BE2C (cell line): ENCODE results near the gene IGFBP2.
"Not testable (repeated sequence)": the region's sequence is repeated elsewhere in the genome, so short reads cannot be mapped to it uniquely, and the experiment has no call there.

Source experiments
- DNase-seq: peaks from one replicate; pipeline ENCODE4 v3.0.0-alpha.2; 2020
- H3K27me3 ChIP-seq: fragments of 250-450 bp; sonication (Bioruptor Pico); 2 replicates; pipeline ENCODE4 v1.5.1; 2020; ENCODE audit warnings: mild to moderate bottlenecking
- H3K36me3 ChIP-seq: fragments of 250-450 bp; sonication (Bioruptor Pico); 2 replicates; pipeline ENCODE4 v1.5.1; 2020; ENCODE audit warnings: mild to moderate bottlenecking
- H3K4me1 ChIP-seq: fragments of 250-450 bp; sonication (Bioruptor Pico); 2 replicates; pipeline ENCODE4 v1.5.1; 2020
- H3K4me3 ChIP-seq: 2 replicates; pipeline ENCODE4 v1.5.1; 2011; ENCODE audit warnings: low read depth, low read length
- H3K9me3 ChIP-seq: fragments of 250-450 bp; sonication (Bioruptor Pico); 2 replicates; pipeline ENCODE4 v1.5.1; 2020
- CTCF ChIP-seq: IDR thresholded peaks from 2 replicates; pipeline ENCODE4 v1.5.1; 2012; ENCODE audit warnings: mild to moderate bottlenecking, low read depth, low read length

Gene IGFBP2

GRCh38 chr2:216589791-216590190 is 43.4 kb upstream of the IGFBP2 start:
- Histone ChIP-seq H3K9me3 (peaks cover 2% of the 10 kb centered on the region; the same call in 1 of the 2 replicates), H3K4me1 (no peaks in the 10 kb centered on the region), H3K4me3 (no peak overlapping the region), H3K36me3 (no peaks in the 10 kb centered on the region), H3K27me3 (no peaks in the 10 kb centered on the region)
- TF ChIP-seq CTCF, result no peak
- no peak for DNase-seq

- Histone ChIP-seq H3K4me1 (no peaks in the 10 kb centered on the region; the same call in 1 of the 2 replicates), H3K36me3 (no peaks in the 10 kb centered on the region), H3K9me3 (no peaks in the 10 kb centered on the region), H3K27me3 (no peaks in the 10 kb centered on the region), H3K4me3 (no peak overlapping the region)
- peak; percentile 22; the same call in 1 of the 2 replicates for TF ChIP-seq CTCF
- DNase-seq, result peak; percentile 20
Observed at GRCh38 chr2:216590780-216591179, 42.4 kb upstream of the IGFBP2 start.

DNA sequence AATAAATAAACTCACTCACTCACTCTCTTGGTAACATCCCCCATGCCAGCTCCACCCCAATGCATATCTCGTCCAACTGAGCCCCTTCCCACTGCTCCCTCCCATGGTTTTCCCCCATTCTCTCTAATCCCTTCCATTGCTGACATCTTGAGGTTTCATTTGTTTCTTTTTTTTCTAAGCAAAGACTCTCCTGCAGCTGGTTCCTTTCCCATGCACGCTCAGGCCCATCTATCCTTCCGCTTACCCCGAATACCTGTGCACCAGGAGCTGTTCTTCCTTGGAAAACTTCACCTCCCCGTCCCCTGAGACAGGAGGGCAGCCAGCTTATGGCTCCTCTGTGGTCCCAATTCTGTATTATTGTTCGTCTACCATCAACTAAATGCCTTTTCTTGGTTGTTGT is 41.7 kb upstream of the IGFBP2 start:
- no peak for TF ChIP-seq CTCF
- Histone ChIP-seq H3K4me1 (no peaks in the 10 kb centered on the region; the same call in 1 of the 2 replicates), H3K27me3 (no peaks in the 10 kb centered on the region), H3K36me3 (no peaks in the 10 kb centered on the region), H3K4me3 (no peak overlapping the region), H3K9me3 (no peaks in the 10 kb centered on the region)
- DNase-seq, result no peak

DNA sequence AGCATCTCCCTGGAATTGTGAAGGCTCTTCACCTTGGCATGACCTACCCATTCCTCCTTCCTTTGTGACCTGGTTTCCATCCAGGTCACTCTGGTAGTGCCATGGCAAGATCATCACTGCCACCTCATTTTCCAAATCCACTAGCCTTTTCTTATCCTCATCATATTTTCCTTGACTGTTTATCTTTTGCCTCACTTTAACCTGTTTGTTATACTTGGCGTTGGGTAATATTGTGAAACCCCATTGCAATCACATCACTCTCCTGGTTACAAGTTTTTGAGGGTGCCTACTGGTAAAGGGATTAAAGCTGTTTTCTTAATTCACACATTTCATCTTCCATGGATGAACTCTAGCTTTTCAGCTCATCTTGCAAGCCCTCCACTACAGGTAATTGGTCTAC is 39.1 kb upstream of the IGFBP2 start:
- Histone ChIP-seq H3K36me3 (no peaks in the 10 kb centered on the region), H3K4me1 (no peaks in the 10 kb centered on the region; the same call in 1 of the 2 replicates), H3K27me3 (no peaks in the 10 kb centered on the region), H3K9me3 (no peaks in the 10 kb centered on the region), H3K4me3 (no peak overlapping the region)
- TF ChIP-seq CTCF, result no peak
- DNase-seq, result no peak

DNA sequence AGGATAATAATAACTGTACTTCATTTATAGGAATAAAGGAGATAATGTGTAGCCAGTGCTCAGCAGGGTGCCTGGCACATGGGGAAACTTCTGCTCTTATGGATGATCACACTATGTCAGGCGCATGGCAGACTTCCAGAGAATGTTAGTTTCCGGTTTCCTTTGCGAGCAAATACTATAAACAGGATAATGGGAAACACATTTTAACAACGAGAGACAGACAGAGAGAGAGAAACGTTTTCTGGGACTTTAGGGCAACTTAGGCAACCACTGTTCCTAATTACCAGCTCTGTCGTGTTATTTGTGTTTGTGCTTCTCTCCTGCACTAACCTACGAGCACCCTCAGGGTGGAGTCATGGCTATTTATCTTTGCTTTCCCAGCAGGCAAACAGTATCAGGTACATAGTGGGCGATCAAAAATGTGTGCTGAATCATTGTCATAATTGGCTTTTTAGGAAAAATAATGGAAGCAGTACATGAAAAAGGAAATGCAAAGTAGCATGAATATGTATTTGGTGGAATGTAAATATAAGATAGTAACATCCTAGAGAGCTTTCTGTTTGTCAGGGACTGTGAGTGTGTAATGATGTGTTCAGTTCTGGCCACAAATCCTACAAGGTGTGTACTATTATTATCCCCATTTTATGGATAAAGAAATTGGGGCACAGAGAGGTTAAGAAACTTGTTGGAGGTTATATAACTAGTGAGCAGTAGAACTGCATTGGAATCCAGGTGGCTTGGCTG is 36.8 kb upstream of the IGFBP2 start:
- Histone ChIP-seq H3K4me1 (no peaks in the 10 kb centered on the region; the same call in 1 of the 2 replicates), H3K9me3 (no peaks in the 10 kb centered on the region), H3K4me3 (peak overlapping the region; percentile 1; the same call in 1 of the 2 replicates), H3K27me3 (no peaks in the 10 kb centered on the region), H3K36me3 (no peaks in the 10 kb centered on the region)
- TF ChIP-seq CTCF, result no peak
- peak; percentile 35 for DNase-seq

GRCh38 chr2:216596980-216597509 is 36.2 kb upstream of the IGFBP2 start:
- Histone ChIP-seq H3K36me3 (no peaks in the 10 kb centered on the region), H3K4me3 (no peak overlapping the region), H3K4me1 (no peaks in the 10 kb centered on the region; the same call in 1 of the 2 replicates), H3K9me3 (no peaks in the 10 kb centered on the region), H3K27me3 (no peaks in the 10 kb centered on the region)
- TF ChIP-seq CTCF, result no peak
- no peak for DNase-seq

DNA sequence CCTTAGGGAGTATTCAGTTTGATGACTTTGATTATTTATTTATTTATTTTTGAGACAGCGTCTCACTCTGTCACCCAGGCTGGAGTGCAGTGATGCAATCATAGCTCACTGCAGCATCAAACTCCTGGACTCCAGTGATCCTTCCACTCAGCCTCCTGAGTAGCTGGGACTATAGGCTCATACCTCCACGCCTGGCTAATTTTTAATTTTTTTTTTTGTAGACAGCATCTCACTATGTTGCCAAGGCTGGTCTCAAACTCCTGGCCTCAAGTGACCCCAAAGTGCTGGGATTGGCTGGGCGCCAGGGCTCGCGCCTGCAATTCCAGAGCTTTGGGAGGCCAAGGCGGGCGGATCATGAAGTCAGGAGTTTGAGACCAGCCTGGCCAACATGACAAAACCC is 35.4 kb upstream of the IGFBP2 start:
- DNase-seq, H3K27me3 ChIP-seq, H3K4me3 ChIP-seq, H3K36me3 ChIP-seq, H3K9me3 ChIP-seq, H3K4me1 ChIP-seq: not testable (repeated sequence)
